HepG2 (cell line): Measurements from ENCODE around the gene TTC21B. TPM values are rescaled to one million over a fixed set of nuclear protein-coding genes. Genes with fewer than 3 reads are reported as not detected.
A peak's percentile ranks its signal among the peaks of the same experiment; 100 is the strongest.

ENCODE experiments used
- ATAD3A ChIP-seq: sonication (generic); formaldehyde crosslinking; IDR thresholded peaks from 2 replicates; pipeline ENCODE4 v1.4.0; 2020; ENCODE audit warnings: missing genetic modification reagents
- ATF3 ChIP-seq: sonication (generic); formaldehyde crosslinking; IDR thresholded peaks from 2 replicates; pipeline ENCODE4 v1.4.0; 2020; ENCODE audit warnings: missing genetic modification reagents
- ATF7 ChIP-seq, 2 experiments: fragments of 450-650 bp in 1 of 2; sonication (generic) in 1 of 2; formaldehyde crosslinking in 1 of 2; IDR thresholded peaks; 2 replicates each; pipeline versions ENCODE4 v1.4.0 to v1.6.1; 2016 to 2020; ENCODE audit warnings: antibody characterized with exemption in 1 of 2, mild to moderate bottlenecking in 1 of 2, missing genetic modification reagents in 1 of 2
- CREB1 ChIP-seq, 2 experiments: fragments of 450-650 bp in 1 of 2; IDR thresholded peaks; 2 replicates each; pipeline ENCODE4 v1.6.1; 2016 to 2017; ENCODE audit warnings: control low read depth in 1 of 2, mild to moderate bottlenecking in 1 of 2, missing compliant biosample characterization in 1 of 2, missing genetic modification characterization in 1 of 2
- DBP ChIP-seq: sonication (generic); formaldehyde crosslinking; IDR thresholded peaks from 2 replicates; pipeline ENCODE4 v1.4.0; 2020; ENCODE audit warnings: missing genetic modification reagents; ENCODE audit errors: not compliant biosample characterization
- GATA4 ChIP-seq: sonication (generic); IDR thresholded peaks from 2 replicates; pipeline ENCODE4 v1.6.1; 2016; ENCODE audit warnings: antibody characterized with exemption, low read depth, borderline replicate concordance
- GMEB1 ChIP-seq: sonication (generic); formaldehyde crosslinking; IDR thresholded peaks from 2 replicates; pipeline ENCODE4 v1.5.1; 2020; ENCODE audit warnings: missing genetic modification reagents, mild to moderate bottlenecking, borderline replicate concordance
- KDM6A ChIP-seq: IDR thresholded peaks from 2 replicates; pipeline ENCODE4 v1.6.1; 2016; ENCODE audit warnings: low read depth
- NFE2L2 ChIP-seq: fragments of 150-350 bp; IDR thresholded peaks from 2 replicates; pipeline ENCODE4 v1.6.1; 2014; ENCODE audit warnings: low read length
- PAF1 ChIP-seq: IDR thresholded peaks from 2 replicates; pipeline ENCODE4 v1.6.1; 2016; ENCODE audit warnings: missing genetic modification reagents, missing compliant biosample characterization
- POGZ ChIP-seq: sonication (generic); formaldehyde crosslinking; IDR thresholded peaks from 2 replicates; pipeline ENCODE4 v1.4.0; 2020; ENCODE audit warnings: mild to moderate bottlenecking, missing genetic modification reagents
- PRMT3 ChIP-seq: sonication (generic); formaldehyde crosslinking; IDR thresholded peaks from 2 replicates; pipeline ENCODE4 v1.8.1; 2022; ENCODE audit warnings: low read depth, mild to moderate bottlenecking, moderate library complexity, missing genetic modification reagents, borderline replicate concordance
- RARG ChIP-seq: sonication (generic); formaldehyde crosslinking; IDR thresholded peaks from 2 replicates; pipeline ENCODE4 v1.4.0; 2020; ENCODE audit warnings: low read depth, mild to moderate bottlenecking, missing genetic modification reagents
- RXRB ChIP-seq: IDR thresholded peaks from 2 replicates; pipeline ENCODE4 v1.6.1; 2016; ENCODE audit warnings: borderline replicate concordance, missing genetic modification reagents, missing compliant biosample characterization
- SP140L ChIP-seq: sonication (generic); formaldehyde crosslinking; IDR thresholded peaks from 2 replicates; pipeline ENCODE4 v1.4.0; 2020; ENCODE audit warnings: missing genetic modification reagents, borderline replicate concordance
- TCF7L2 ChIP-seq: IDR thresholded peaks from 2 replicates; pipeline ENCODE4 v1.6.1; 2011; ENCODE audit warnings: mild to moderate bottlenecking, low read depth, low read length, moderate library complexity
- TERF1 ChIP-seq: sonication (generic); formaldehyde crosslinking; IDR thresholded peaks from 2 replicates; pipeline ENCODE4 v1.8.0; 2022; ENCODE audit warnings: mild to moderate bottlenecking, missing genetic modification reagents, moderate library complexity
- ZBTB39 ChIP-seq: sonication (generic); formaldehyde crosslinking; IDR thresholded peaks from 2 replicates; pipeline ENCODE4 v1.5.0; 2020; ENCODE audit warnings: missing genetic modification reagents
- ZC3H4 ChIP-seq: sonication (generic); formaldehyde crosslinking; IDR thresholded peaks from 2 replicates; pipeline ENCODE4 v1.4.0; 2020; ENCODE audit warnings: missing genetic modification reagents, borderline replicate concordance
- ZFP1 ChIP-seq: IDR thresholded peaks from 2 replicates; pipeline ENCODE4 v1.6.1; 2016
- ZFP36L2 ChIP-seq: sonication (generic); formaldehyde crosslinking; IDR thresholded peaks from 2 replicates; pipeline ENCODE4 v1.4.0; 2020; ENCODE audit warnings: missing genetic modification reagents
- ZNF230 ChIP-seq: sonication (generic); formaldehyde crosslinking; IDR thresholded peaks from 2 replicates; pipeline ENCODE4 v1.4.0; 2020; ENCODE audit warnings: mild to moderate bottlenecking, missing genetic modification reagents
- ZNF3 ChIP-seq: IDR thresholded peaks from 2 replicates; pipeline ENCODE4 v1.7.0; 2017; ENCODE audit warnings: inconsistent platforms
- polyA plus RNA-seq, 8 experiments: library from polyadenylated mRNA; depleted of rRNA in 3 of 8; stranded (reverse) in 7 of 8; unstranded in 1 of 8; fragments of >200 nt; fragmentation: Illumina TruSeq in 4 of 8; extraction: Trizol in 4 of 8; gene quantifications; 2 replicates each; pipeline versions ENCODE4 v1.2.1 to v1.2.3, GENCODE V29; 2011 to 2016; ENCODE audit warnings: low read depth in 4 of 8, missing spikeins in 1 of 8, mixed read lengths in 1 of 8; ENCODE audit not compliant: insufficient read depth in 1 of 8
- total RNA-seq, 5 experiments: library from RNA; depleted of rRNA; stranded (reverse); fragments of >200 nt; fragmentation: Illumina TruSeq; extraction: Trizol; gene quantifications; 2 replicates each; pipeline ENCODE4 v1.2.3, GENCODE V29; 2016; ENCODE audit warnings: low read depth in 1 of 5

Gene TTC21B
- total and polyA plus RNA-seq, 2 of the 13 experiments (the other 11 are each of a cell fraction or from before 2014, with no cell fraction given): 39.1 to 67.1 TPM

DNA sequence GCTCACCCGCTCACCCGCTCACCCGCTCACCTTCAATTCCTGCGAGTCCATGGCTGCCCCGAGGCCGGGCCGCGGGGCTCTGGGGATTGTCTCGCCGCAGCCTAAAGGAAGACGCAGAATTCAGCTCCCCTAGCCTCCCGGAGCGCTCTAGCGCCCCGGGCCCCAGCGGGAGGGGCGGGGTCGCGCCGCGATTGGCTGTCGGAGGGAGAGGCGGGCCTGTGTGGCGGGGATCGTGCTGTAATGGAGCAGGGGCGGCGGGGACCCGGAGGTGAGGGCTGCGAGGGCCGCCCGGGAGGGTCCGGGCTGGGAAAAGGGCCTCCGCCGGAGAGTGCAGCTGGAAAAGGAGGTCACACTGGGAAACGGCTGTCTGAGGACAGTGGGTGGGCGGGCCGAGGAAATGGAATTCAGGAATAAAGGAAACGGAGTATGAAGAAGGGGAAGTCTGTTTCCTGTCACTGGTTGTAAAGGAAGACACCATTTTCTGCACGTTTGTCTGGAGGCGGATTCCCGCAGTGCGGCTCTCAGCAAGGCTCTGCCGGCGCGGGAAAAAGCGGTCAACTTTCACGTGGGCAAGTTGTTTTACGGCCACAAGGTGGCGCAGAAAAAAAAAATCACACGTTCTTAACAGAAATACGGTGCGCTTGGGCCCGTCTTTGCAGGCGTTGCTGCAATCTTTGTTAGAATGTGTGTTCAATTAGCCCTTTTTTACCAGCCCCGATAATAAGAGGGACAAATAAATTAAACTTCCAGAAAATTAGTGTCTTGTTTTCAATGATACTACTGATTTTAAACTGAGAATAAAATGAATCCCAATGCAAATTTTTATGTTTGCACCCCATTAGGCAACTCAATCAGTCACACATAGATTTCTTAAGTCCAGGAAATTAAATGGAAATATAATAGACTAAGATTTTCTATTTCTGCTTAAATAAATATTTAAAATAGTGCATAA, at the start of gene TTC21B (continued):
- TF ChIP-seq DBP: peak; percentile 26
- TF ChIP-seq RXRB: peak; percentile 71
- no peak for TF ChIP-seq PAF1 (CRISPR knock-in tag)
- 0 out of 2 replicates have a peak, but pooled peaks have one; percentile 10 for TF ChIP-seq SP140L (CRISPR knock-in tag)
- TF ChIP-seq GATA4: peak; percentile 70; the same call in 1 of the 2 replicates
- TF ChIP-seq TERF1 (CRISPR knock-in tag): no peak
- TF ChIP-seq ATF7 (IDR thresholded peaks at IDR 0.05): 0 out of 2 replicates have a peak, but pooled peaks have one; percentile 25
- TF ChIP-seq ATF7 (CRISPR knock-in tag; IDR thresholded peaks at IDR 0.05): peak; percentile 59; the same call in 1 of the 2 replicates
- peak; percentile 80 for TF ChIP-seq ZC3H4
- no peak for TF ChIP-seq ZFP36L2 (CRISPR knock-in tag)
- TF ChIP-seq ATF3 (CRISPR knock-in tag): 0 out of 2 replicates have a peak, but pooled peaks have one; percentile 34
- 0 out of 2 replicates have a peak, but pooled peaks have one; percentile 45 for TF ChIP-seq ZFP1 (CRISPR knock-in tag)
- TF ChIP-seq RARG (CRISPR knock-in tag): peak; percentile 61; the same call in 1 of the 2 replicates
- TF ChIP-seq GMEB1 (CRISPR knock-in tag): peak; percentile 76
- no peak for TF ChIP-seq ZBTB39 (CRISPR knock-in tag)
- peak; percentile 40; the same call in 1 of the 2 replicates for TF ChIP-seq CREB1 (IDR thresholded peaks at IDR 0.05)
- TF ChIP-seq CREB1 (CRISPR knock-in tag; IDR thresholded peaks at IDR 0.05): peak; percentile 85
- no peak for TF ChIP-seq NFE2L2
- TF ChIP-seq KDM6A: 0 out of 2 replicates have a peak, but pooled peaks have one; percentile 25
- no peak for TF ChIP-seq ATAD3A (CRISPR knock-in tag)
- no peak for TF ChIP-seq TCF7L2
- TF ChIP-seq POGZ (CRISPR knock-in tag): peak; percentile 99
- TF ChIP-seq ZNF3 (CRISPR knock-in tag): peak; percentile 85
- peak; percentile 93 for TF ChIP-seq PRMT3 (CRISPR knock-in tag)
- peak; percentile 71 for TF ChIP-seq ZNF230 (CRISPR knock-in tag)
